ENCODE data around the gene SMIM12.

SMIM12 gene

DNA sequence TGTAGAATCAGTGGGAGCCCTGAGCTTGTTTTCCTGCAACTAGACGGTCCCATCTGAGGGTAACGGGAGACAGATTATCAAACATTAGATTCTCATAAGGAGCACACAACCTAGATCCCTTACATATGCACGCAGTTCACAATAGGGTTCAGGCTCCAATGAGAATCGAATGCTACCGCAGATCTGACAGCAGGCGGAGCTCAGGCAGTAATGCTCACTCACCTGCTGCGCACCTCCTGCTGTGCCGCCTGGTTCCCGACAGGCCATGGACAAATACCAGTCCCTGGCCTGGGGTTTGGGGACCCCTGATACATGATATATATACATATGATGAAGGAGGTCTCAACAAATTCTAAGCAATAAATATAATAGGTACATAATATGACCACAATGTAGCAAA is 19.7 kb upstream of the SMIM12 start:
- H3K36me3 ChIP-seq (ENCODE audit: insufficient read depth, low read length): no peaks in the 10 kb centered on the region; the same call in 1 of the 2 replicates
- no peak overlapping the region for H3K4me3 ChIP-seq (ENCODE audit: low read depth, low read length, poor library complexity, severe bottlenecking)
- H3K27me3 ChIP-seq (ENCODE audit: insufficient read depth, low read length): peaks cover 5% of the 10 kb centered on the region
- H3K4me1 ChIP-seq (ENCODE audit: insufficient read depth, low read length, severe bottlenecking): no peaks in the 10 kb centered on the region
- TF ChIP-seq, protein P1, sequence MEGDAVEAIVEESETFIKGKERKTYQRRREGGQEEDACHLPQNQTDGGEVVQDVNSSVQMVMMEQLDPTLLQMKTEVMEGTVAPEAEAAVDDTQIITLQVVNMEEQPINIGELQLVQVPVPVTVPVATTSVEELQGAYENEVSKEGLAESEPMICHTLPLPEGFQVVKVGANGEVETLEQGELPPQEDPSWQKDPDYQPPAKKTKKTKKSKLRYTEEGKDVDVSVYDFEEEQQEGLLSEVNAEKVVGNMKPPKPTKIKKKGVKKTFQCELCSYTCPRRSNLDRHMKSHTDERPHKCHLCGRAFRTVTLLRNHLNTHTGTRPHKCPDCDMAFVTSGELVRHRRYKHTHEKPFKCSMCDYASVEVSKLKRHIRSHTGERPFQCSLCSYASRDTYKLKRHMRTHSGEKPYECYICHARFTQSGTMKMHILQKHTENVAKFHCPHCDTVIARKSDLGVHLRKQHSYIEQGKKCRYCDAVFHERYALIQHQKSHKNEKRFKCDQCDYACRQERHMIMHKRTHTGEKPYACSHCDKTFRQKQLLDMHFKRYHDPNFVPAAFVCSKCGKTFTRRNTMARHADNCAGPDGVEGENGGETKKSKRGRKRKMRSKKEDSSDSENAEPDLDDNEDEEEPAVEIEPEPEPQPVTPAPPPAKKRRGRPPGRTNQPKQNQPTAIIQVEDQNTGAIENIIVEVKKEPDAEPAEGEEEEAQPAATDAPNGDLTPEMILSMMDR (IDR thresholded peaks at IDR 0.05; ENCODE audit: low read length): no peak
- TF ChIP-seq EZH2 (IDR thresholded peaks at IDR 0.05; ENCODE audit: borderline replicate concordance, low read length): no peak
- no peaks in the 10 kb centered on the region for H3K9me2 ChIP-seq (ENCODE audit: low read depth, low read length)
- no peaks in the 10 kb centered on the region for H3K9me3 ChIP-seq (ENCODE audit: low read length)
- H4K20me1 ChIP-seq (ENCODE audit: insufficient read depth, low read length): no peaks in the 10 kb centered on the region
- H3K27ac ChIP-seq (ENCODE audit: low read depth, low read length, poor library complexity, severe bottlenecking): no peak overlapping the region
- H3K79me2 ChIP-seq (ENCODE audit: insufficient read depth, low read length): no peaks in the 10 kb centered on the region
- no peak overlapping the region for H2AFZ ChIP-seq (ENCODE audit: low read length)
- H3K4me2 ChIP-seq (ENCODE audit: low read length): no peak overlapping the region
- H3K9ac ChIP-seq (ENCODE audit: low read length): no peak overlapping the region
- no peaks in the 10 kb centered on the region for H3F3A ChIP-seq (ENCODE audit: insufficient read depth, low read length)

DNA sequence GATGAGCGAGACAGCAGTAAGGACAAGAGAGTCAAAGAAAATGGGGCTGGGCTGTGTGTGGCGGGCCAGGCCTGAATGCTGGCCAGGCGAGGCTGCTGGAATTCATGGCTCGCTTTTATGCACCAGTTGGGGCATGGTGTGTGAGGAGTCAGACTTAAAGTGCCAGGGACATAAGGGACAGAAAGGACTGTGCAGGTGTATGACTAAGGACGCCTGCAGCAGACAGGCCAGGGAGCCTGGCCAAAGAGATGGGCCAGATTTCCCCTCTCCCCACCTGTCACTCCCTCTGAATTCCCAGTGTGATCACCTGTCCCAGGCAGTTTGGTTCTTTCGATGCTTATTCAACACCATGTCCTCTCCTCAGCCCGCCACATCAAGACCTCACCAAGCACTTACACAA is 16.9 kb upstream of the SMIM12 start:
- no peak overlapping the region for H3K9ac ChIP-seq (ENCODE audit: low read length)
- H3K9me2 ChIP-seq (ENCODE audit: low read depth, low read length): no peaks in the 10 kb centered on the region
- H3K9me3 ChIP-seq (ENCODE audit: low read length): no peaks in the 10 kb centered on the region
- H3K27ac ChIP-seq (ENCODE audit: low read depth, low read length, poor library complexity, severe bottlenecking): no peak overlapping the region
- no peak overlapping the region for H3K4me3 ChIP-seq (ENCODE audit: low read depth, low read length, poor library complexity, severe bottlenecking)
- no peaks in the 10 kb centered on the region; the same call in 1 of the 2 replicates for H3K36me3 ChIP-seq (ENCODE audit: insufficient read depth, low read length)
- no peaks in the 10 kb centered on the region for H3F3A ChIP-seq (ENCODE audit: insufficient read depth, low read length)
- H2AFZ ChIP-seq (ENCODE audit: low read length): no peak overlapping the region
- no peaks in the 10 kb centered on the region for H3K4me1 ChIP-seq (ENCODE audit: insufficient read depth, low read length, severe bottlenecking)
- no peak overlapping the region for H3K4me2 ChIP-seq (ENCODE audit: low read length)
- H4K20me1 ChIP-seq (ENCODE audit: insufficient read depth, low read length): no peaks in the 10 kb centered on the region
- H3K79me2 ChIP-seq (ENCODE audit: insufficient read depth, low read length): no peaks in the 10 kb centered on the region
- H3K27me3 ChIP-seq (ENCODE audit: insufficient read depth, low read length): peaks cover 11% of the 10 kb centered on the region
- TF ChIP-seq, protein P1 (IDR thresholded peaks at IDR 0.05; ENCODE audit: low read length): no peak

DNA sequence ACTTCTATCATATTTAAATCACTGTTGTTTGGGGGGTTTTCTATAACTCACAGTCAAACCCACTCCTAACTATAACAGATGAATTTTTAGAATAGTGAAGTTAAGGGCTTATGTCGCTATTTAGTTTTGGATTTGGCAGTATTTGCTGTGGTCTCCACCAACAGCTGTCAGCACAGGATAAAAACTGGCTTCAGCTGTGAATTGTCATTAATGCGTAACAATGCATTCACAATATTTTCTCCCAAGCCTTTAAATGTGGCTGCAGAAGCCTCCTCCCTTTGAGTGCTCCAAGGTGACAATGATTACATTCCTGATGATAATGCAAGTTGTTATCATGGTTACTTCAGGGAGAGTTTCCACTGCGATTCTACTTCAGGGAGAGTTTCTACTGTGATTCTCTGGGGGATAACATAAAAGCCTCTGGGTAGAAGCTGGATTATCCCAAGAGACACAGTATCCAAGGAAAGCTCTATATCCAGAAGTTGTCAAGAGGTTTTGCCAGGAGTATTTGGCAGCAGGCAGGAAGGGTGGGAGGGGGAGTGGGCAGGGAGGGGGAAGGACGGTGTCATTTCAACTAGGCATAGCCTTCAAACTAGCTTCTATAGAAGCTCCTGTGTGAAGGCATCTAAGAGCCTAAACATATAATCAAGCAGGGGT is 14.9 kb upstream of the SMIM12 start:
- Histone ChIP-seq H3K9ac (ENCODE audit: low read length) (no peak overlapping the region), H3F3A (ENCODE audit: insufficient read depth, low read length) (no peaks in the 10 kb centered on the region), H3K79me2 (ENCODE audit: insufficient read depth, low read length) (no peaks in the 10 kb centered on the region), H2AFZ (ENCODE audit: low read length) (no peak overlapping the region), H3K9me3 (ENCODE audit: low read length) (no peaks in the 10 kb centered on the region), H3K36me3 (ENCODE audit: insufficient read depth, low read length) (no peaks in the 10 kb centered on the region), H3K9me2 (ENCODE audit: low read depth, low read length) (no peaks in the 10 kb centered on the region), H3K4me1 (ENCODE audit: insufficient read depth, low read length, severe bottlenecking) (no peaks in the 10 kb centered on the region), H3K4me2 (ENCODE audit: low read length) (no peak overlapping the region), H4K20me1 (ENCODE audit: insufficient read depth, low read length) (no peaks in the 10 kb centered on the region), H3K27me3 (ENCODE audit: insufficient read depth, low read length) (peaks cover 8% of the 10 kb centered on the region; the same call in 1 of the 2 replicates), H3K27ac (ENCODE audit: low read depth, low read length, poor library complexity, severe bottlenecking) (no peak overlapping the region), H3K4me3 (ENCODE audit: low read depth, low read length, poor library complexity, severe bottlenecking) (no peak overlapping the region)
- TF ChIP-seq EZH2 (IDR thresholded peaks at IDR 0.05; ENCODE audit: borderline replicate concordance, low read length): no peak
- TF ChIP-seq, protein P1 (IDR thresholded peaks at IDR 0.05; ENCODE audit: low read length): no peak
